HG02678 (cell line): ENCODE measurements around the gene LSR.

Experiments
- ATAC-seq: cut with Tn5 transposase; IDR thresholded peaks from one replicate; pipeline ENCODE4 v1.9.1; 2021; ENCODE audit warnings: mild to moderate bottlenecking, moderate library complexity; ENCODE audit not compliant: unreplicated experiment

The LSR gene

GRCh38 chr19:35246466-35247092 lies 2.2 kb upstream of the LSR start:
- ATAC-seq, result no peak

GRCh38 chr19:35247526-35248309 lies 1.1 kb upstream of the LSR start:
- ATAC-seq, result peak; percentile 46

- ATAC-seq, result no peak
These were observed 495 bp downstream of the LSR start for GRCh38 chr19:35249146-35249847.

GRCh38 chr19:35249848-35250711 lies 1.3 kb downstream of the LSR start:
- ATAC-seq, result no peak

GRCh38 chr19:35251456-35251855 lies 2.7 kb downstream of the LSR start:
- no peak for ATAC-seq

- no peak for ATAC-seq
These were observed 4.8 kb downstream of the LSR start for GRCh38 chr19:35253316-35254286.

GRCh38 chr19:35254341-35255297 lies 5.8 kb downstream of the LSR start:
- ATAC-seq, result no peak

- ATAC-seq, result no peak
These were observed 7.8 kb downstream of the LSR start for GRCh38 chr19:35256566-35256965.

GRCh38 chr19:35257113-35257461 lies 8.3 kb downstream of the LSR start:
- ATAC-seq, result no peak

- no peak for ATAC-seq
These were observed 12.0 kb downstream of the LSR start for GRCh38 chr19:35260694-35261304.

- no peak for ATAC-seq
These were observed 12.7 kb downstream of the LSR start for GRCh38 chr19:35261356-35262100.

GRCh38 chr19:35262101-35262761 lies 13.4 kb downstream of the LSR start:
- ATAC-seq, result no peak

GRCh38 chr19:35264268-35265125 lies 15.7 kb downstream of the LSR start:
- no peak for ATAC-seq

GRCh38 chr19:35265126-35265899 lies 16.5 kb downstream of the LSR start:
- no peak for ATAC-seq

GRCh38 chr19:35265900-35266519 lies 17.2 kb downstream of the LSR start:
- ATAC-seq, result no peak
